ENCODE results near the gene GABBR2.

Gene GABBR2

DNA sequence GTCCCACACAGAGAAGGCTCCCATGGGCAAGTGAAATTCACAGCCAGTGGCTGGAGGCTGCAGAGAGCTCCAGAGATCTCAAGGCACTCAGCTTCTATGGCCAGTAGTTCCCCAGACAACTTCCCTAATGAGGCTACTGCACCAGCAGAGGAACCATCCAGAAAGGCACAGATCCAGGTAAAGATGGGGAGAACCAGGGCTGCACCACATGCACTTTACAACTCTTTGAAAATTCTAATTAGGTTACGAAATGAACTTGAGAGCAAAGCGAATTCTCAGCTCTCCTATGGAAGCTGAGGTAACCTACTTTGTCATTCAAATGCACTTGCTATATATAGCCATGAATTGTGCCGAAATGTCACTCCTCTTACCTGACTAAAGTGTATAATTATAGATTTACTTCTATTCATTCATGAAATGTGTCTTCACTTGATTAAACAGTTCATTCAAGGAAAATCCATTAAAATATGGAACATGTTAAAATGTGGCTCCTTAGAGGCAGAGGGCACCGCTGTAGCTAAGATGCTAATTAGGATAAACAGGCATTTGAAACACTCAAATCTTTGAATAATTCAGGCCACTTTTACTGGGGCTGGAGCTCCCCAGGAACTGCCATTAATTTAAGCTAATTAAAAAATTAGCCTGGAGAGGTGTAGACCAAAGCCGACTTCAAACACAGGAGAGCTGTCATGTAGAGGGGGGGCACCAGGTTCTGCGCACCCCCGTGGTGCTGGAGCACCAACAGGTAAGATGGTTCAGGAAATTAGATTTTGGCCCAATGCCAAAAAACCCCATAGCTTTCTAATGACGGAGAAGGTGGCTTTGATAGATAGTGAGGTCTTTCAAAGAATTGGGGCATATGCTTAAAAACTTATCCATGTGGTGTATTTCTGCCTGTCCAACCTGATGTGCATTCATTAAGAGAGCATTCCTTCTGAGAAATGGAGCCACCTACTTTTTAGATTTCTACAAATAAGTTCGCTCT lies 204.1 kb downstream of the GABBR2 start:
- TF ChIP-seq, protein P1, sequence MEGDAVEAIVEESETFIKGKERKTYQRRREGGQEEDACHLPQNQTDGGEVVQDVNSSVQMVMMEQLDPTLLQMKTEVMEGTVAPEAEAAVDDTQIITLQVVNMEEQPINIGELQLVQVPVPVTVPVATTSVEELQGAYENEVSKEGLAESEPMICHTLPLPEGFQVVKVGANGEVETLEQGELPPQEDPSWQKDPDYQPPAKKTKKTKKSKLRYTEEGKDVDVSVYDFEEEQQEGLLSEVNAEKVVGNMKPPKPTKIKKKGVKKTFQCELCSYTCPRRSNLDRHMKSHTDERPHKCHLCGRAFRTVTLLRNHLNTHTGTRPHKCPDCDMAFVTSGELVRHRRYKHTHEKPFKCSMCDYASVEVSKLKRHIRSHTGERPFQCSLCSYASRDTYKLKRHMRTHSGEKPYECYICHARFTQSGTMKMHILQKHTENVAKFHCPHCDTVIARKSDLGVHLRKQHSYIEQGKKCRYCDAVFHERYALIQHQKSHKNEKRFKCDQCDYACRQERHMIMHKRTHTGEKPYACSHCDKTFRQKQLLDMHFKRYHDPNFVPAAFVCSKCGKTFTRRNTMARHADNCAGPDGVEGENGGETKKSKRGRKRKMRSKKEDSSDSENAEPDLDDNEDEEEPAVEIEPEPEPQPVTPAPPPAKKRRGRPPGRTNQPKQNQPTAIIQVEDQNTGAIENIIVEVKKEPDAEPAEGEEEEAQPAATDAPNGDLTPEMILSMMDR (IDR thresholded peaks at IDR 0.05), result no peak
- Histone ChIP-seq H3K79me2 (no peaks in the 10 kb centered on the region), H3K36me3 (ENCODE audit: control insufficient read depth, insufficient read depth, low read length) (no peaks in the 10 kb centered on the region), H3K9ac (no peak overlapping the region), H3K4me3 (ENCODE audit: low read depth, low read length) (no peak overlapping the region), H3K27ac (no peak overlapping the region), H3K4me2 (ENCODE audit: low read length) (no peak overlapping the region), H3K9me3 (ENCODE audit: control insufficient read depth, low read length) (no peaks in the 10 kb centered on the region), H2AFZ (no peak overlapping the region), H3K27me3 (ENCODE audit: control insufficient read depth, insufficient read depth, low read length) (no peaks in the 10 kb centered on the region), H3K4me1 (no peaks in the 10 kb centered on the region)

DNA sequence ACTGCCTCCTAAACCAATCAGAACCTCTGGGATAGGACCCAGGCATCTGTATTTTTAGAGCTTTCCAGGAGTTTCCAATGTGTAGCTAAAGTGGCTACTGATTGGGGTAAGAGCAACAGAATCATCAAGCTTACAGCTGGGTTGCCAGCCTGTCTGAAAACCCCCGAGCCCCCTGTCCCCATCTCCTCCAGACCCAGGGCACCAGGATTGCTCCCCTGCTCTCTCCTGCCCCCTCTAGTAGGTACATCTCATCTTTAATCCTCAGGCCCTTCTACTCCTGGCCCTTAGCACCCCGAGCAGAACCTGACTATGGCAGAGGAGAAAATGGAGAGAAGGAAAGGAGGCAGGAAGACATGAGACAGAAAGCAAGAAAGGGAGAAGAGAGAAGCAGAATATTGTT lies 204.9 kb downstream of the GABBR2 start:
- H3K27me3 ChIP-seq (ENCODE audit: control insufficient read depth, insufficient read depth, low read length), result no peaks in the 10 kb centered on the region
- no peak overlapping the region for H3K27ac ChIP-seq
- no peak overlapping the region for H3K4me3 ChIP-seq (ENCODE audit: low read depth, low read length)
- H3K9ac ChIP-seq, result no peak overlapping the region
- TF ChIP-seq, protein P1 (IDR thresholded peaks at IDR 0.05), result no peak
- no peak overlapping the region for H3K4me2 ChIP-seq (ENCODE audit: low read length)
- no peaks in the 10 kb centered on the region for H3K36me3 ChIP-seq (ENCODE audit: control insufficient read depth, insufficient read depth, low read length)
- H3K79me2 ChIP-seq, result no peaks in the 10 kb centered on the region
- H2AFZ ChIP-seq, result no peak overlapping the region
- H3K4me1 ChIP-seq, result no peaks in the 10 kb centered on the region
- H3K9me3 ChIP-seq (ENCODE audit: control insufficient read depth, low read length), result no peaks in the 10 kb centered on the region

DNA sequence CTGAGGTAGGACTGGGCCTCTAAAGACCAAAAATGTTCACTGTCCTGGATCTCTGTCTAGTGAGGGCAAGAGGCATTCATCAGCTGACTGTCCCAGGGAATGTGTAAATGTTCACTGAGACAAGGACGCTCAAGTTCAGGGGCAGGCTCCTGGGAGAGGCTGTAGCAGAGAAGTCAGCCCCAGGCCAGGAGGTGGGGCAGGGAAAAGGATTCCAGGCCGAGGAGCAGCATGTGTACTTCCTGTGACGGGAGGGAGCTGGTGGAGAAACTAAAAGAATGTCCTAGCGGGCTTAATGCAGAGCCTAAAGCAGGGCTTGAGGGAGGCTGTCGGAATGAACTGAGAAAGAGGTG lies 205.8 kb downstream of the GABBR2 start:
- Histone ChIP-seq H3K9me3 (ENCODE audit: control insufficient read depth, low read length) (no peaks in the 10 kb centered on the region), H3K36me3 (ENCODE audit: control insufficient read depth, insufficient read depth, low read length) (no peaks in the 10 kb centered on the region), H3K27ac (no peak overlapping the region), H3K9ac (no peak overlapping the region), H3K4me3 (ENCODE audit: low read depth, low read length) (no peak overlapping the region), H3K4me2 (ENCODE audit: low read length) (no peak overlapping the region), H2AFZ (no peak overlapping the region), H3K27me3 (ENCODE audit: control insufficient read depth, insufficient read depth, low read length) (no peaks in the 10 kb centered on the region), H3K4me1 (no peaks in the 10 kb centered on the region), H3K79me2 (no peaks in the 10 kb centered on the region)
- TF ChIP-seq, protein P1 (IDR thresholded peaks at IDR 0.05), result no peak

DNA sequence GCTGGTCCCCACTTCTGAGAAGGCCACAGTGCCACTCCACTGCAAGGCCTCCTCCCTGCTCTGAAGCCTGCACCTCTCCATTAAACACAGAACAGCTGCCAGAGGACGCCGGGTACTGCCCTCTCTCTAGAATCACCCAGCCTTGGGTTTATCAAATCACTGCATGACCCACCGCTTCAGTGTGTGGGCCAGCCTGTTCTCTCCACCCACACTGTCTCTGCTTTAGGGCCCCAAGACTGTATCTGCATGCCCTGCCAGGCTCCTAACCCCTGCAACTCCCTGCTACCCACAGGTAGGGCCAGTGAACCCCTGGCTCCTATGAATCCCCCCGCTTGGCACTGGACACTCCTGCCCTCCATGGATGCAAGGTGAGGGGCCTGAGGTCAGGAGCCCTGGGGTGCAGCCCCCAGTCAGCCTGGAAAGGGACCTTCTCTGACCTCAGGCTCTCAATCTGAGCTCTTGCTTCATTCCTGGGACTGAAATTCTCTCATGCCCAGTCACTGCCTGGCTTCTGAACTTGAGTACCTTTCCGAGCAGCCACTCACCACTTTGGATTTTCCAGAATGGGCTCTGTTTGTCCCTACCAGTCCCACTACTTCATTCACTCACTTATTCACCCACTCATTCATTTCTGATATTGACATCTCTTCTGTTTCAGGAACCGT lies 206.3 kb downstream of the GABBR2 start:
- Histone ChIP-seq H3K4me2 (ENCODE audit: low read length) (no peak overlapping the region), H3K9ac (no peak overlapping the region), H3K9me3 (ENCODE audit: control insufficient read depth, low read length) (no peaks in the 10 kb centered on the region), H3K27me3 (ENCODE audit: control insufficient read depth, insufficient read depth, low read length) (no peaks in the 10 kb centered on the region), H3K27ac (no peak overlapping the region), H3K4me1 (no peaks in the 10 kb centered on the region), H3K4me3 (ENCODE audit: low read depth, low read length) (no peak overlapping the region), H3K79me2 (no peaks in the 10 kb centered on the region), H2AFZ (no peak overlapping the region), H3K36me3 (ENCODE audit: control insufficient read depth, insufficient read depth, low read length) (no peaks in the 10 kb centered on the region)
- TF ChIP-seq, protein P1 (IDR thresholded peaks at IDR 0.05), result no peak
